CD14-positive monocyte (primary cell): ENCODE results near the gene KLHL25. TPM values are rescaled to one million over a fixed set of nuclear protein-coding genes. Genes with fewer than 3 reads are reported as not detected.

Source experiments
- DNase-seq, 3 donors: peaks; one replicate each; pipeline ENCODE4 v3.0.0-alpha.2; 2011 to 2022
- H2AFZ ChIP-seq: 2 replicates; pipeline ENCODE4 v1.6.0; 2012; ENCODE audit warnings: mild to moderate bottlenecking, low read depth, low read length, inconsistent platforms; ENCODE audit not compliant: insufficient read depth, poor library complexity, severe bottlenecking
- H3K27ac ChIP-seq, 2 donors: 1 replicate in 1 of 2; 2 replicates in 1 of 2; pipeline ENCODE4 v1.5.1; 2012 to 2013; ENCODE audit warnings: low read length in 2 of 2, control low read depth in 1 of 2, inconsistent platforms in 1 of 2, low read depth in 1 of 2, mild to moderate bottlenecking in 1 of 2
- H3K27me3 ChIP-seq, 2 donors: one replicate each; pipeline versions ENCODE4 v1.6.0 to v1.6.1; 2011 to 2013; ENCODE audit warnings: low read length in 2 of 2; ENCODE audit not compliant: control insufficient read depth in 2 of 2, insufficient read depth in 2 of 2
- H3K36me3 ChIP-seq, 2 donors: replicated peaks in 1 of 2; 1 replicate in 1 of 2; 2 replicates in 1 of 2; pipeline versions ENCODE4 v1.5.1 to v1.6.1; 2012 to 2013; ENCODE audit warnings: low read length in 2 of 2, control low read depth in 1 of 2, inconsistent platforms in 1 of 2, mild to moderate bottlenecking in 1 of 2; ENCODE audit not compliant: insufficient read depth in 2 of 2, control insufficient read depth in 1 of 2
- H3K4me1 ChIP-seq, 2 donors: 1 replicate in 1 of 2; 2 replicates in 1 of 2; pipeline versions ENCODE4 v1.5.1 to v1.6.1; 2012 to 2013; ENCODE audit warnings: low read length in 2 of 2, control low read depth in 1 of 2, inconsistent platforms in 1 of 2, mild to moderate bottlenecking in 1 of 2, moderate library complexity in 1 of 2; ENCODE audit not compliant: insufficient read depth in 2 of 2, control insufficient read depth in 1 of 2
- H3K4me2 ChIP-seq: replicated peaks from 2 replicates; pipeline ENCODE3; 2012; ENCODE audit warnings: low read length, moderate library complexity, mild to moderate bottlenecking; ENCODE audit not compliant: poor library complexity, severe bottlenecking; ENCODE audit errors: extremely low read depth
- H3K4me3 ChIP-seq, 3 experiments: fragments of 200-600 bp in 1 of 3; sonication (generic) in 1 of 3; replicated peaks in 1 of 3; 1 replicate in 2 of 3; 2 replicates in 1 of 3; pipeline ENCODE4 v1.5.1; 2011 to 2013; ENCODE audit warnings: low read length in 3 of 3, mild to moderate bottlenecking in 3 of 3, control low read depth in 2 of 3, low read depth in 2 of 3, inconsistent platforms in 1 of 3, moderate library complexity in 1 of 3
- H3K79me2 ChIP-seq: 2 replicates; pipeline ENCODE4 v1.6.0; 2012; ENCODE audit warnings: mild to moderate bottlenecking, control low read depth, inconsistent platforms, low read length, moderate library complexity; ENCODE audit not compliant: insufficient read depth
- H3K9ac ChIP-seq: 2 replicates; pipeline ENCODE4 v1.6.0; 2017; ENCODE audit warnings: low read length, mild to moderate bottlenecking; ENCODE audit not compliant: insufficient read depth, poor library complexity, severe bottlenecking
- H3K9me3 ChIP-seq, 2 donors: replicated peaks in 1 of 2; 1 replicate in 1 of 2; 2 replicates in 1 of 2; pipeline versions ENCODE4 v1.5.1 to v1.6.1; 2012 to 2013; ENCODE audit warnings: low read length in 2 of 2, control low read depth in 1 of 2; ENCODE audit not compliant: control insufficient read depth in 1 of 2, insufficient read depth in 1 of 2
- H4K20me1 ChIP-seq: 2 replicates; pipeline ENCODE4 v1.6.0; 2012; ENCODE audit warnings: mild to moderate bottlenecking, low read length, control low read depth, moderate library complexity; ENCODE audit not compliant: insufficient read depth
- H3K27ac Mint-ChIP-seq, 7 donors: one replicate each; pipeline ENCODE4 v1.8.0; 2020; ENCODE audit warnings: mild to moderate bottlenecking in 7 of 7, mixed read lengths in 7 of 7, moderate library complexity in 6 of 7, inconsistent platforms in 2 of 7
- H3K27me3 Mint-ChIP-seq, 3 donors: one replicate each; pipeline ENCODE4 v1.8.0; 2021 to 2022; ENCODE audit warnings: low read depth in 3 of 3, mild to moderate bottlenecking in 3 of 3, mixed read lengths in 3 of 3, moderate library complexity in 3 of 3, inconsistent platforms in 1 of 3
- H3K36me3 Mint-ChIP-seq, 2 donors: one replicate each; pipeline ENCODE4 v1.8.0; 2020; ENCODE audit warnings: mixed read lengths in 2 of 2, inconsistent platforms in 1 of 2, mild to moderate bottlenecking in 1 of 2
- H3K4me1 Mint-ChIP-seq: one replicate; pipeline ENCODE4 v1.8.0; 2020; ENCODE audit warnings: mild to moderate bottlenecking, mixed read lengths
- H3K4me3 Mint-ChIP-seq, 2 donors: one replicate each; pipeline ENCODE4 v1.8.0; 2020; ENCODE audit warnings: mild to moderate bottlenecking in 2 of 2, mixed read lengths in 2 of 2, moderate library complexity in 1 of 2
- H3K9me3 Mint-ChIP-seq, 7 donors: one replicate each; pipeline ENCODE4 v1.8.0; 2020 to 2022; ENCODE audit warnings: mixed read lengths in 7 of 7, mild to moderate bottlenecking in 6 of 7, moderate library complexity in 6 of 7, inconsistent platforms in 2 of 7
- WGBS: methylation state at CpG from one replicate; pipeline ENCODE4 v1.1.5; 2013; ENCODE audit warnings: missing lambda C conversion rate; ENCODE audit not compliant: insufficient coverage; 5-methylcytosine and 5-hydroxymethylcytosine counted together
- intact Hi-C, 2 donors: fragments of 100-400 bp; cut with micrococcal nuclease; formaldehyde crosslinking; loops; one replicate each; pipeline versions ENCODE4 v1.15.0 to v1.15.1; 2023
- polyA plus RNA-seq, 3 donors: library from polyadenylated mRNA; depleted of rRNA in 1 of 3; unstranded in 2 of 3; stranded (reverse) in 1 of 3; fragments of 300-500 nt in 2 of 3; fragments of >200 nt in 1 of 3; fragmentation: Illumina TruSeq in 2 of 3; gene quantifications; 1 replicate in 2 of 3; 2 replicates in 1 of 3; pipeline ENCODE4 v1.2.3, GENCODE V29; 2012 to 2021
- TF ChIP-seq, protein P1 (sequence below): fragments of 200-600 bp; IDR thresholded peaks from one replicate; pipeline ENCODE4 v1.8.0; 2022; ENCODE audit warnings: antibody characterized with exemption, mild to moderate bottlenecking

KLHL25 gene
- polyA plus RNA-seq, 3 donors: 0.27 to 0.60 (median 0.40) TPM

DNA sequence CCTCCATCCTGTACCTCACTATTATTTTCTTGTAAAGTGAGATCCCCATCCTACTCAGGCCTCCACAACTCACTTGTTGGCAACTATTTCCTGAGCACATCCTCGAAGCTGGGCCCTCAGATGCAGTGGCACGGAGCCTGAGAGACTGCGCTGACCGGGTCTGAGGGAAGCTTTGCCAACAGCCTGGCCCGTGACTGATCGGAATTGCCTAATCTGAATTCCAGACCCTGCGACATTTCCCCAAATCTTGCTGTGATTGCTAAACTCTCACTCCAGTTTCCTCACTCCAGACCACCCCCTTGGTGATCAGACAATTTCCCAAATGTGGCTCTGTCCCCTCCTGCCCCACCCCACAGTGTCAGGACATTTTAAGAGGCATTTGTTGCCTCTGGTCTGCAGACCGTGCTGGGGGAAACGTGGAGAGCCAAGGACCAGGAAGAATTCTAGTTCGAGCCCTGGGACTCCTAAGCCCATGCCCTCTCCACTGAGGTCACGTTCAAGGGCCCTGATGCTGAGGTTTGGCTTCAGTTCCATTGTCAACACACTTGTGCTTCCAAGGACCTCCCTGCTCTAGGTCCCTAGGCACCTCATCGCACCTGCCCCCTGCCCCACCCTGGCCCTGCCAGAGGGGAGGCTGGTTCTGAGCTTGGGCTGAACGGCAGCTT is 22.8 kb downstream of the KLHL25 start:
- Histone ChIP-seq H2AFZ (no peak overlapping the region), H3K4me3 (no peak overlapping the region), H3K9ac (no peak overlapping the region), H4K20me1 (no peaks in the 10 kb centered on the region), H3K27me3 (no peaks in the 10 kb centered on the region), H3K27ac (no peak overlapping the region), H3K9me3 (peaks cover 0 to 17% of the 10 kb centered on the region in 2 donors), H3K36me3 (no peaks in the 10 kb centered on the region), H3K4me1 (no peaks in the 10 kb centered on the region), H3K4me2 (no peak overlapping the region), H3K79me2 (no peaks in the 10 kb centered on the region)
- DNase-seq: no peak
- intact Hi-C loops: no loop called here
- TF ChIP-seq, protein P1, sequence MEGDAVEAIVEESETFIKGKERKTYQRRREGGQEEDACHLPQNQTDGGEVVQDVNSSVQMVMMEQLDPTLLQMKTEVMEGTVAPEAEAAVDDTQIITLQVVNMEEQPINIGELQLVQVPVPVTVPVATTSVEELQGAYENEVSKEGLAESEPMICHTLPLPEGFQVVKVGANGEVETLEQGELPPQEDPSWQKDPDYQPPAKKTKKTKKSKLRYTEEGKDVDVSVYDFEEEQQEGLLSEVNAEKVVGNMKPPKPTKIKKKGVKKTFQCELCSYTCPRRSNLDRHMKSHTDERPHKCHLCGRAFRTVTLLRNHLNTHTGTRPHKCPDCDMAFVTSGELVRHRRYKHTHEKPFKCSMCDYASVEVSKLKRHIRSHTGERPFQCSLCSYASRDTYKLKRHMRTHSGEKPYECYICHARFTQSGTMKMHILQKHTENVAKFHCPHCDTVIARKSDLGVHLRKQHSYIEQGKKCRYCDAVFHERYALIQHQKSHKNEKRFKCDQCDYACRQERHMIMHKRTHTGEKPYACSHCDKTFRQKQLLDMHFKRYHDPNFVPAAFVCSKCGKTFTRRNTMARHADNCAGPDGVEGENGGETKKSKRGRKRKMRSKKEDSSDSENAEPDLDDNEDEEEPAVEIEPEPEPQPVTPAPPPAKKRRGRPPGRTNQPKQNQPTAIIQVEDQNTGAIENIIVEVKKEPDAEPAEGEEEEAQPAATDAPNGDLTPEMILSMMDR: no peak
- H3K9me3 Mint-ChIP-seq: peaks cover 0 to 17% (median 9%) of the 10 kb centered on the region in 7 donors
- H3K4me1 Mint-ChIP-seq: peaks cover 6% of the 10 kb centered on the region
- H3K27me3 Mint-ChIP-seq: peaks cover 0 to 4% (median 0%) of the 10 kb centered on the region in 3 donors
- H3K36me3 Mint-ChIP-seq: no peaks in the 10 kb centered on the region
- no peak overlapping the region for H3K4me3 Mint-ChIP-seq
- 65% methylated on average over 13 of the region's 13 CpGs for WGBS
- peak overlapping the region in 1 of 7 donors; percentile 32 for H3K27ac Mint-ChIP-seq

DNA sequence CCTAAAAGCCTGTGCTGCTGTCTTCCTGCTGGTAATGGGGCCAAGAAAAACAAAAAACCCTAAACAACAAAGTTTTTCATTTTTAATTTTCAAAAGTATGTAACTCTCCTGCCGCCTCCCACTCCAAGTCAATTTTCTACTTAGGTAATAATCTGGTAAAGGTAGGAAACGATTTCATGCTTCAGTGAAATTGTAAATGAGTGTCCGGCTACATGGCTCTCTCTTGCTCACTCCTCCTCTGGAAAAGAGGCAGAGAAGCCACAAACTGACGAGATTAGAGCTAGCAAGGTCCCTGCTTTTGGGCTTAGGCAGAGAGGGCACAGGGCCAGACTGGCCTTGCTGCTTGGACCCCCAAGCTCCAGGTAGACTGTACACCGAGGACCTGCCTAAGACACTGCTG is 23.5 kb downstream of the KLHL25 start:
- intact Hi-C loops: no loop called here
- Histone ChIP-seq H3K36me3 (no peaks in the 10 kb centered on the region), H3K9ac (no peak overlapping the region), H3K27ac (no peak overlapping the region), H3K4me2 (no peak overlapping the region), H3K79me2 (no peaks in the 10 kb centered on the region), H3K9me3 (peaks cover 0 to 17% of the 10 kb centered on the region in 2 donors), H3K4me1 (no peaks in the 10 kb centered on the region), H4K20me1 (no peaks in the 10 kb centered on the region), H3K4me3 (no peak overlapping the region), H3K27me3 (no peaks in the 10 kb centered on the region), H2AFZ (no peak overlapping the region)
- no peak for DNase-seq
- Mint-ChIP-seq H3K36me3 (no peaks in the 10 kb centered on the region), H3K9me3 (peaks cover 0 to 17% (median 9%) of the 10 kb centered on the region in 7 donors), H3K27me3 (peaks cover 0 to 4% (median 0%) of the 10 kb centered on the region in 3 donors), H3K4me1 (peaks cover 6% of the 10 kb centered on the region), H3K4me3 (no peak overlapping the region), H3K27ac (no peak overlapping the region)
- TF ChIP-seq, protein P1: no peak
- 90% methylated on average over 3 of the region's 5 CpGs for WGBS
